ENCODE results near the gene ZSWIM4. TPM values are rescaled to one million over a fixed set of nuclear protein-coding genes. Genes with fewer than 3 reads are reported as not detected.

ZSWIM4 gene
- total RNA-seq, 1 donor from 2014 or later: 44.7 TPM

GRCh38 chr19:13866463-13867046 is 71.3 kb downstream of the ZSWIM4 start:
- no peak for DNase-seq (ENCODE audit: extremely low read depth, low read depth, low spot score)

- no peak for DNase-seq (ENCODE audit: extremely low read depth, low read depth, low spot score)
Observed at GRCh38 chr19:13868663-13869062, 73.4 kb downstream of the ZSWIM4 start.

GRCh38 chr19:13869281-13869680 is 74.0 kb downstream of the ZSWIM4 start:
- DNase-seq (ENCODE audit: extremely low read depth, low read depth, low spot score): no peak

- no peak for DNase-seq (ENCODE audit: extremely low read depth, low read depth, low spot score)
Observed at GRCh38 chr19:13870873-13871272, 75.6 kb downstream of the ZSWIM4 start.

- DNase-seq (ENCODE audit: extremely low read depth, low read depth, low spot score): no peak
Observed at GRCh38 chr19:13872339-13872694, 77.1 kb downstream of the ZSWIM4 start.

- no peak for DNase-seq (ENCODE audit: extremely low read depth, low read depth, low spot score)
Observed at GRCh38 chr19:13872695-13873389, 77.6 kb downstream of the ZSWIM4 start.

GRCh38 chr19:13873834-13874515 is 78.7 kb downstream of the ZSWIM4 start:
- DNase-seq (ENCODE audit: extremely low read depth, low read depth, low spot score): no peak

- no peak for DNase-seq (ENCODE audit: extremely low read depth, low read depth, low spot score)
Observed at GRCh38 chr19:13875824-13876223, 80.6 kb downstream of the ZSWIM4 start.

- no peak for DNase-seq (ENCODE audit: extremely low read depth, low read depth, low spot score)
Observed at GRCh38 chr19:13876834-13877233, 81.6 kb downstream of the ZSWIM4 start, which contains the start of gene NANOS3. Gene NANOS3, plus strand, starts transcription at chr19:13877134. Its CDS starts 115 bp downstream, at chr19:13877249.

GRCh38 chr19:13877303-13877702 is 82.1 kb downstream of the ZSWIM4 start:
- no peak for DNase-seq (ENCODE audit: extremely low read depth, low read depth, low spot score)

GRCh38 chr19:13880059-13881043 is 85.1 kb downstream of the ZSWIM4 start:
- DNase-seq (ENCODE audit: extremely low read depth, low read depth, low spot score): peak; percentile 58

- no peak for DNase-seq (ENCODE audit: extremely low read depth, low read depth, low spot score)
Observed at GRCh38 chr19:13881251-13881691, 86.0 kb downstream of the ZSWIM4 start.

Other genes starting within 250 kb of the ZSWIM4 start
- gene MRI1, start 30.9 kb upstream of the ZSWIM4 start, total RNA-seq: 34.0 and 74.2 TPM in 2 replicates
- 200 and 202 TPM in 2 replicates for gene C19orf53, start 21.0 kb upstream of the ZSWIM4 start, total RNA-seq
- gene NANOS3, start 81.7 kb downstream of the ZSWIM4 start, total RNA-seq: 1.6 TPM in 1 of 2 replicates, not detected in the other
- 0.15 and 1.4 TPM in 2 replicates for gene BRME1, start 110.7 kb downstream of the ZSWIM4 start, total RNA-seq
- 23.3 and 36.0 TPM in 2 replicates for gene CC2D1A, start 110.8 kb downstream of the ZSWIM4 start, total RNA-seq
- 0.18 and 1.3 TPM in 2 replicates for gene PODNL1, start 143.0 kb downstream of the ZSWIM4 start, total RNA-seq
- gene DCAF15, start 157.1 kb downstream of the ZSWIM4 start, total RNA-seq: 22.7 and 30.0 TPM in 2 replicates
- gene RFX1, start 210.9 kb downstream of the ZSWIM4 start, total RNA-seq: 6.7 and 8.2 TPM in 2 replicates
- gene RLN3, start 232.7 kb downstream of the ZSWIM4 start, total RNA-seq: not detected in 2 replicates
- 8.4 and 13.5 TPM in 2 replicates for gene IL27RA, start 236.3 kb downstream of the ZSWIM4 start, total RNA-seq

Data from glomerular endothelial cell (primary cell).